ENCODE measurements around the gene DYNLL2.

DNA sequence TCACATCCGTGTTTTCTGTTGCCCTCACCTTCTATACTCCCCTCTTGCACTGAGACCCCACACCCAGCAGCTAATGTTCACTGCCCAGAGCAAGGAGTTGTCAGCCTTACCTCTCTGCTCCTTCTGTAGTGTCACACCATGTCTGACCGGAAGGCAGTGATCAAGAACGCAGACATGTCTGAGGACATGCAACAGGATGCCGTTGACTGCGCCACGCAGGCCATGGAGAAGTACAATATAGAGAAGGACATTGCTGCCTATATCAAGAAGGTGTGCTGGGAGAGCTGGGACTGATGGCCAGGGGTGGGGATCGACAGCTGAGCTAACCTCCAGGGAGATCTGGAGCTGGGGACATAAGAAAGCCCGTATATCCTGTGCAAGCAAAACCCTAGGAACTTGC lies 3.7 kb downstream of the DYNLL2 start:
- TF ChIP-seq CTCF (IDR thresholded peaks at IDR 0.05): no peak
- TF ChIP-seq EP300 (IDR thresholded peaks at IDR 0.05): no peak
- TF ChIP-seq POLR2A (IDR thresholded peaks at IDR 0.05): no peak

Measured in ovary (tissue), 3 donors.